IMR-90 (cell line): ENCODE data around the gene RNF130. TPM values are rescaled to one million over a fixed set of nuclear protein-coding genes. Genes with fewer than 3 reads are reported as not detected.

Experiments used
- ATAC-seq: fragments of 200-7000 bp; cut with Tn5 transposase; 2 replicates; pipeline ENCODE4 v1.9.1; 2020; ENCODE audit warnings: low read depth, mild to moderate bottlenecking, moderate library complexity
- BruUV-seq: library from RNA; stranded (reverse); fragments of 400-500 nt; replicated peaks from 2 replicates; lab custom pipeline; 2021; lab: Mats Ljungman, UMichigan
- CTCF ChIA-PET: fragments of 300-600 bp; formaldehyde crosslinking; extraction: SDS; loops from one replicate; lab custom pipeline; 2021; ENCODE audit warnings: antibody characterized with exemption; lab: Yijun Ruan, JAX
- POLR2A ChIA-PET: fragments of 300-600 bp; sonication (Branson Sonifier 250); formaldehyde crosslinking; loops from one replicate; lab custom pipeline; 2022; ENCODE audit warnings: antibody characterized with exemption; ENCODE audit not compliant: unreplicated experiment; lab: Charles Lee
- DNase-seq: peaks from one replicate; pipeline ENCODE4 v3.0.0; 2013
- H2AFZ ChIP-seq: replicated peaks from 2 replicates; pipeline ENCODE3; 2013; ENCODE audit warnings: low read length, mild to moderate bottlenecking; ENCODE audit not compliant: poor library complexity
- H2AK5ac ChIP-seq: 2 replicates; pipeline ENCODE4 v1.6.1; 2013; ENCODE audit warnings: low read depth, low read length, inconsistent platforms
- H2AK9ac ChIP-seq: replicated peaks from 2 replicates; pipeline ENCODE3; 2013; ENCODE audit warnings: mild to moderate bottlenecking, low read depth, low read length, moderate library complexity; ENCODE audit not compliant: poor library complexity
- H2BK120ac ChIP-seq: 2 replicates; pipeline ENCODE4 v1.6.1; 2013; ENCODE audit warnings: low read depth, low read length, inconsistent platforms
- H2BK15ac ChIP-seq: 3 replicates; pipeline ENCODE4 v1.6.1; 2013; ENCODE audit warnings: low read depth, low read length, inconsistent platforms
- H2BK20ac ChIP-seq: 2 replicates; pipeline ENCODE4 v1.6.1; 2013; ENCODE audit warnings: low read depth, mild to moderate bottlenecking, inconsistent platforms, low read length, moderate library complexity
- H2BK5ac ChIP-seq: 2 replicates; pipeline ENCODE4 v1.6.1; 2013; ENCODE audit warnings: mild to moderate bottlenecking, low read depth, low read length, inconsistent platforms; ENCODE audit not compliant: poor library complexity, severe bottlenecking
- H3K14ac ChIP-seq: replicated peaks from 2 replicates; pipeline ENCODE4 v1.6.1; 2013; ENCODE audit warnings: low read depth, low read length, inconsistent platforms
- H3K18ac ChIP-seq: 2 replicates; pipeline ENCODE4 v1.6.1; 2013; ENCODE audit warnings: low read depth, low read length, control low read depth
- H3K23ac ChIP-seq: 2 replicates; pipeline ENCODE4 v1.6.1; 2013; ENCODE audit warnings: low read depth, low read length, inconsistent platforms
- H3K27ac ChIP-seq: 2 replicates; pipeline ENCODE4 v1.5.1; 2013; ENCODE audit warnings: mild to moderate bottlenecking, control low read depth, low read length; ENCODE audit not compliant: insufficient read depth
- H3K27me3 ChIP-seq: 2 replicates; pipeline ENCODE4 v1.6.1; 2013; ENCODE audit warnings: low read length; ENCODE audit not compliant: control insufficient read depth, insufficient read depth
- H3K36me3 ChIP-seq: 2 replicates; pipeline ENCODE4 v1.6.1; 2013; ENCODE audit warnings: low read length, mixed read lengths; ENCODE audit not compliant: control insufficient read depth, insufficient read depth
- H3K4ac ChIP-seq: 2 replicates; pipeline ENCODE4 v1.6.1; 2013; ENCODE audit warnings: low read depth, low read length, inconsistent platforms
- H3K4me1 ChIP-seq: 2 replicates; pipeline ENCODE4 v1.6.1; 2013; ENCODE audit warnings: low read length, mixed read lengths; ENCODE audit not compliant: control insufficient read depth, insufficient read depth
- H3K4me2 ChIP-seq: 2 replicates; pipeline ENCODE4 v1.6.1; 2013; ENCODE audit warnings: low read depth, mild to moderate bottlenecking, control low read depth, low read length, moderate library complexity
- H3K4me3 ChIP-seq: 2 replicates; pipeline ENCODE4 v1.5.1; 2013; ENCODE audit warnings: low read depth, mild to moderate bottlenecking, control low read depth, low read length, moderate library complexity; ENCODE audit not compliant: insufficient read depth
- H3K56ac ChIP-seq: 2 replicates; pipeline ENCODE4 v1.6.1; 2013; ENCODE audit warnings: low read length, inconsistent platforms; ENCODE audit not compliant: insufficient read depth; ENCODE audit errors: extremely low read depth
- H3K79me1 ChIP-seq, 2 experiments: 2 replicates each; pipeline ENCODE4 v1.6.1; 2013; ENCODE audit warnings: low read length in 2 of 2, inconsistent platforms in 1 of 2, low read depth in 1 of 2
- H3K9ac ChIP-seq: 2 replicates; pipeline ENCODE4 v1.6.1; 2013; ENCODE audit warnings: low read depth, low read length, control low read depth
- H3K9me1 ChIP-seq: 2 replicates; pipeline ENCODE4 v1.6.1; 2013; ENCODE audit warnings: low read length, inconsistent platforms; ENCODE audit not compliant: insufficient read depth
- H3K9me3 ChIP-seq: 2 replicates; pipeline ENCODE4 v1.6.1; 2013; ENCODE audit warnings: low read length; ENCODE audit not compliant: control insufficient read depth, insufficient read depth
- H4K20me1 ChIP-seq: 2 replicates; pipeline ENCODE4 v1.6.1; 2013; ENCODE audit warnings: low read length, inconsistent platforms; ENCODE audit not compliant: insufficient read depth
- H4K5ac ChIP-seq: 2 replicates; pipeline ENCODE4 v1.6.1; 2013; ENCODE audit warnings: mild to moderate bottlenecking, low read depth, low read length, control low read depth
- H4K8ac ChIP-seq, 2 experiments: 2 replicates each; pipeline ENCODE4 v1.6.1; 2013; ENCODE audit warnings: low read depth in 2 of 2, low read length in 2 of 2, control low read depth in 1 of 2, inconsistent platforms in 1 of 2
- H4K91ac ChIP-seq: 2 replicates; pipeline ENCODE4 v1.6.1; 2013; ENCODE audit warnings: low read depth, low read length, inconsistent platforms; ENCODE audit not compliant: insufficient read depth
- BHLHE40 ChIP-seq: fragments of 150-350 bp; IDR thresholded peaks from 2 replicates; pipeline ENCODE4 v1.6.1; 2016; ENCODE audit warnings: mild to moderate bottlenecking, low read depth, low read length
- CEBPB ChIP-seq: IDR thresholded peaks from 2 replicates; pipeline ENCODE4 v1.6.1; 2012; ENCODE audit warnings: low read depth, low read length, improper control_type of control experiment
- CHD1 ChIP-seq: IDR thresholded peaks from 2 replicates; pipeline ENCODE4 v1.6.1; 2012; ENCODE audit warnings: low read depth, low read length, improper control_type of control experiment
- FOS ChIP-seq: fragments of 150-350 bp; IDR thresholded peaks from 2 replicates; pipeline ENCODE4 v1.6.1; 2016; ENCODE audit warnings: low read depth, low read length
- MAFK ChIP-seq: IDR thresholded peaks from 2 replicates; pipeline ENCODE4 v1.6.1; 2012; ENCODE audit warnings: low read depth, low read length, improper control_type of control experiment
- MAZ ChIP-seq: IDR thresholded peaks from 2 replicates; pipeline ENCODE4 v1.6.1; 2012; ENCODE audit warnings: low read depth, mild to moderate bottlenecking, low read length, improper control_type of control experiment, moderate library complexity, borderline replicate concordance
- MXI1 ChIP-seq: IDR thresholded peaks from 2 replicates; pipeline ENCODE4 v1.6.1; 2012; ENCODE audit warnings: low read depth, mild to moderate bottlenecking, low read length, moderate library complexity, borderline replicate concordance
- NFE2L2 ChIP-seq: fragments of 150-350 bp; IDR thresholded peaks from 2 replicates; pipeline ENCODE4 v1.6.1; 2016; ENCODE audit warnings: low read depth, mild to moderate bottlenecking, low read length
- POLR2A ChIP-seq: IDR thresholded peaks from 2 replicates; pipeline ENCODE4 v1.6.1; 2012; ENCODE audit warnings: mild to moderate bottlenecking, low read depth, low read length
- RAD21 ChIP-seq: IDR thresholded peaks from 2 replicates; pipeline ENCODE4 v1.6.1; 2012; ENCODE audit warnings: low read length, improper control_type of control experiment
- RCOR1 ChIP-seq: IDR thresholded peaks from 2 replicates; pipeline ENCODE4 v1.6.1; 2012; ENCODE audit warnings: mild to moderate bottlenecking, low read length, improper control_type of control experiment; ENCODE audit not compliant: insufficient replicate concordance
- RFX5 ChIP-seq: IDR thresholded peaks from 2 replicates; pipeline ENCODE4 v1.8.0; 2012; ENCODE audit warnings: low read depth, mild to moderate bottlenecking, low read length, moderate library complexity
- SMC3 ChIP-seq: fragments of 150-350 bp; IDR thresholded peaks from 2 replicates; pipeline ENCODE4 v1.6.1; 2016; ENCODE audit warnings: low read depth, mild to moderate bottlenecking, antibody characterized with exemption, low read length, moderate library complexity
- WGBS, 2 experiments: methylation state at CpG; one replicate each; pipeline versions ENCODE4 v1.1.5 to v1.1.7; 2013; ENCODE audit warnings: missing lambda C conversion rate in 2 of 2; ENCODE audit not compliant: insufficient read length in 1 of 2; ENCODE audit errors: extremely low coverage in 2 of 2; 5-methylcytosine and 5-hydroxymethylcytosine counted together
- dilution Hi-C: fragments of 300-500 bp; cut with HindIII; formaldehyde crosslinking; loops from one replicate; pipeline ENCODE4 v1.14.3; 2018; ENCODE audit warnings: low sequenced_read_pairs; ENCODE audit not compliant: unreplicated experiment
- in situ Hi-C: fragments of 300-500 bp; cut with MboI; formaldehyde crosslinking; loops from 3 replicates; pipeline ENCODE4 v1.14.3; 2019; ENCODE audit warnings: low sequenced_read_pairs, inconsistent platforms, mixed read lengths
- intact Hi-C: fragments of 100-400 bp; cut with micrococcal nuclease; formaldehyde crosslinking; loops from 2 replicates; pipeline ENCODE4 v1.10.0; 2022
- polyA plus RNA-seq, 3 experiments: library from polyadenylated mRNA; depleted of rRNA; stranded (reverse); fragments of >200 nt; gene quantifications; 2 replicates each; pipeline ENCODE4 v1.2.3, GENCODE V29; 2012; ENCODE audit warnings: low replicate concordance in 1 of 3
- total RNA-seq: library from RNA; depleted of rRNA; stranded (reverse); fragments of >200 nt; gene quantifications from 2 replicates; pipeline ENCODE4 v1.2.3, GENCODE V29; 2012
- TF ChIP-seq, protein P1 (sequence below): conservative IDR thresholded peaks from 2 replicates; pipeline ENCODE4 v1.5.1; 2012; ENCODE audit warnings: mild to moderate bottlenecking, low read depth, low read length, improper control_type of control experiment
- TF ChIP-seq, protein P2 (sequence below): fragments of 150-350 bp; IDR thresholded peaks from 2 replicates; pipeline ENCODE4 v1.6.1; 2017; ENCODE audit warnings: mild to moderate bottlenecking, antibody characterized with exemption, low read length, low read depth
- TF ChIP-seq, protein P3 (sequence below): fragments of 150-350 bp; IDR thresholded peaks from 2 replicates; pipeline ENCODE4 v1.6.1; 2016; ENCODE audit warnings: low read depth, mild to moderate bottlenecking, low read length, moderate library complexity, borderline replicate concordance

The RNF130 gene
- total and polyA plus RNA-seq, 2 of the 4 experiments (the other 2 are of a cell fraction): 12.9 to 21.7 TPM

DNA sequence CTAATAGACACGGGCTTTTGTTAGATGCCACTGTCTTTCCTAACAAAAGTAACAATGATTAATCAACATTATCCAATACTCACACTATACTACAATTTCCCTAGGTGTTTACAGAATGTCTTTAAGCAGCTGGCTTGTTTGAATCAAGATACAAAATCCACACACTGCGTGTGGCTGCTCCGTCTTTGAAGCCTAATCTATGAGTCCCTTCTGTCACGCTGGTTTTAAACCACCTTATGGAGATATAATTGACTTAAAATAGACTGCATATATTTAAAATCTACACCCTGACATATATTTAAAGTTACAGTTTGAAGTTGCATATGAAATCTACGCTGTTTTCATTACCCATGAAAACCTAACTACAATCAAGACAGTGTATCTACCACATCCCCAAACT lies 89.9 kb downstream of the RNF130 start:
- H4K5ac ChIP-seq: no peak overlapping the region
- H2BK120ac ChIP-seq: no peak overlapping the region
- no peak overlapping the region for H3K23ac ChIP-seq
- no peak overlapping the region for H3K56ac ChIP-seq
- H4K91ac ChIP-seq: no peak overlapping the region
- DNase-seq (no peak), ATAC-seq (no peak)
- ChIA-PET POLR2A (no interaction called here), CTCF (no interaction called here)
- no CpG with 5 or more reads among the region's 5 CpGs for WGBS, 2 experiments
- H4K20me1 ChIP-seq: no peaks in the 10 kb centered on the region
- H3K27ac ChIP-seq: no peak overlapping the region
- in situ Hi-C loops (no loop called here), intact Hi-C loops (no loop called here), dilution Hi-C loops (no loop called here)
- no peaks in the 10 kb centered on the region; the same call in 1 of the 2 replicates for H3K9me3 ChIP-seq
- H3K9ac ChIP-seq: no peak overlapping the region
- no peak overlapping the region for H3K4me2 ChIP-seq
- H2BK15ac ChIP-seq: no peak overlapping the region
- H4K8ac ChIP-seq: no peak overlapping the region
- no peak overlapping the region for H3K14ac ChIP-seq
- H3K79me1 ChIP-seq: no peaks in the 10 kb centered on the region
- no peak overlapping the region for H3K18ac ChIP-seq
- H2AK9ac ChIP-seq: no peak overlapping the region
- no peak overlapping the region for H3K4me3 ChIP-seq
- no peak overlapping the region for H2BK20ac ChIP-seq
- no peak overlapping the region for H2AFZ ChIP-seq
- no peak overlapping the region for H2AK5ac ChIP-seq
- TF ChIP-seq RCOR1 (no peak), BHLHE40 (no peak), RFX5 (no peak), CEBPB (no peak), POLR2A (no peak), RAD21 (no peak), MAZ (no peak), MAFK (no peak), MXI1 (no peak), FOS (no peak), CHD1 (no peak), SMC3 (no peak), NFE2L2 (no peak)
- TF ChIP-seq, protein P1, sequence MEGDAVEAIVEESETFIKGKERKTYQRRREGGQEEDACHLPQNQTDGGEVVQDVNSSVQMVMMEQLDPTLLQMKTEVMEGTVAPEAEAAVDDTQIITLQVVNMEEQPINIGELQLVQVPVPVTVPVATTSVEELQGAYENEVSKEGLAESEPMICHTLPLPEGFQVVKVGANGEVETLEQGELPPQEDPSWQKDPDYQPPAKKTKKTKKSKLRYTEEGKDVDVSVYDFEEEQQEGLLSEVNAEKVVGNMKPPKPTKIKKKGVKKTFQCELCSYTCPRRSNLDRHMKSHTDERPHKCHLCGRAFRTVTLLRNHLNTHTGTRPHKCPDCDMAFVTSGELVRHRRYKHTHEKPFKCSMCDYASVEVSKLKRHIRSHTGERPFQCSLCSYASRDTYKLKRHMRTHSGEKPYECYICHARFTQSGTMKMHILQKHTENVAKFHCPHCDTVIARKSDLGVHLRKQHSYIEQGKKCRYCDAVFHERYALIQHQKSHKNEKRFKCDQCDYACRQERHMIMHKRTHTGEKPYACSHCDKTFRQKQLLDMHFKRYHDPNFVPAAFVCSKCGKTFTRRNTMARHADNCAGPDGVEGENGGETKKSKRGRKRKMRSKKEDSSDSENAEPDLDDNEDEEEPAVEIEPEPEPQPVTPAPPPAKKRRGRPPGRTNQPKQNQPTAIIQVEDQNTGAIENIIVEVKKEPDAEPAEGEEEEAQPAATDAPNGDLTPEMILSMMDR: no peak
- TF ChIP-seq, protein P2, sequence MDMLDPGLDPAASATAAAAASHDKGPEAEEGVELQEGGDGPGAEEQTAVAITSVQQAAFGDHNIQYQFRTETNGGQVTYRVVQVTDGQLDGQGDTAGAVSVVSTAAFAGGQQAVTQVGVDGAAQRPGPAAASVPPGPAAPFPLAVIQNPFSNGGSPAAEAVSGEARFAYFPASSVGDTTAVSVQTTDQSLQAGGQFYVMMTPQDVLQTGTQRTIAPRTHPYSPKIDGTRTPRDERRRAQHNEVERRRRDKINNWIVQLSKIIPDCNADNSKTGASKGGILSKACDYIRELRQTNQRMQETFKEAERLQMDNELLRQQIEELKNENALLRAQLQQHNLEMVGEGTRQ: no peak
- TF ChIP-seq, protein P3, sequence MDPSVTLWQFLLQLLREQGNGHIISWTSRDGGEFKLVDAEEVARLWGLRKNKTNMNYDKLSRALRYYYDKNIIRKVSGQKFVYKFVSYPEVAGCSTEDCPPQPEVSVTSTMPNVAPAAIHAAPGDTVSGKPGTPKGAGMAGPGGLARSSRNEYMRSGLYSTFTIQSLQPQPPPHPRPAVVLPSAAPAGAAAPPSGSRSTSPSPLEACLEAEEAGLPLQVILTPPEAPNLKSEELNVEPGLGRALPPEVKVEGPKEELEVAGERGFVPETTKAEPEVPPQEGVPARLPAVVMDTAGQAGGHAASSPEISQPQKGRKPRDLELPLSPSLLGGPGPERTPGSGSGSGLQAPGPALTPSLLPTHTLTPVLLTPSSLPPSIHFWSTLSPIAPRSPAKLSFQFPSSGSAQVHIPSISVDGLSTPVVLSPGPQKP: no peak
- H3K9me1 ChIP-seq: peaks cover 3% of the 10 kb centered on the region; the same call in 1 of the 2 replicates
- H3K4me1 ChIP-seq: no peaks in the 10 kb centered on the region
- H3K36me3 ChIP-seq: peaks cover 10% of the 10 kb centered on the region
- H3K27me3 ChIP-seq: no peaks in the 10 kb centered on the region
- no peak overlapping the region for H3K4ac ChIP-seq
- no peak overlapping the region for H2BK5ac ChIP-seq
- no TSS peak for BruUV-seq
